HG02571 (cell line): ENCODE measurements around the gene DNAJB11.
"Not testable (repeated sequence)": the region's sequence is repeated elsewhere in the genome, so short reads cannot be mapped to it uniquely, and the experiment has no call there.

ENCODE experiments used
- ATAC-seq: cut with Tn5 transposase; IDR thresholded peaks from one replicate; pipeline ENCODE4 v1.9.1; 2021; ENCODE audit warnings: mild to moderate bottlenecking, moderate library complexity; ENCODE audit not compliant: unreplicated experiment

The DNAJB11 gene

DNA sequence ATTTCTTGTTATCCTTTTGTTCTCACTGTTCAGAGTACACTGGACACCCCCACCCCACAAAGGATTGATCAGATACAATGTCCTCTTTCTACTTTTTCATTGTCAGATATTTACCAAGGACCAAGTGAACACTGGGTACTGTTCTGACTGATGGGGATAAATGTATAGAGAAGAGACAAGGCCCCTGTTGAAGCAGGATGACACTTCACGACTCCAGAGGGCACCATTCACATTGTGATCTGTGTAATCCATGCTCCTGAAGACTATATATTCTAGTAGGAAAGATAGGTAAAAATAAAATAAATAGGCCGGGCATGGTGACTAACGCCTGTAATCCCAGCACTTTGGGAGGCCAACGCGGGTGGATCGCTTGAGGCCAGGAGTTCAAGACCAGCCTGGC, 19.1 kb upstream of the DNAJB11 start:
- no peak for ATAC-seq

DNA sequence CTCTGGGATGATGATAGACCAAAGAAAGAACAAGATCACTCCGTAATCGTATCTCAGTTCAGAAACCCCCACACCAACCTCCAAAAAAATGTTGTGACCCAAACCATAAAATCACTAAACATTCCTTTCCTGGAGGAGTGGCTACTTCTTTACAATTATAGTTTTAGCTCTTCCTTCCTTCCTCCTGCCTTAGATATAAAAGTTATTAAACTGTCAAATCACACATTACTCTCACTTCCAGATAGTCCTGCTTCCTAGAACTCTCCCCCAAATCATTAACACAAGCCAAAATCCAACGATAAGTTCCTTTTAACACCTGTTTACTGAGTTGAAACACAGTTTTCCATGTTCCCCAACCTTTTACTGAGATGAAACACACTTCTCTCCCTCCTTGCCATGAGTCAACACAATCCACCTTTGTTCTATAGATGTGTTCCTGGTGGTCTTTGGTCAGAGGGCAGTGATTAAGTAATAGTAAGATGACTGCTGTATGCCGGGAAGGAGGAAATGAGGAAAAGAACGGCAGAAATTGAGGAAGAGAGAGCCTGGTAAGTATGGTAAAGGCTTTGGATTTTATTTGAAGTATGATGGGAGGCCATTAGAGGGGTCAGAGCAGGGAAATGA, 18.0 kb upstream of the DNAJB11 start:
- ATAC-seq = no peak

GRCh38 chr3:186564586-186564985, 5.9 kb upstream of the DNAJB11 start:
- no peak for ATAC-seq

- ATAC-seq = no peak
Measured at GRCh38 chr3:186566772-186567071, 3.8 kb upstream of the DNAJB11 start.

GRCh38 chr3:186567072-186567921, 3.2 kb upstream of the DNAJB11 start, which contains the start of gene TBCCD1:
TBCCD1 (minus strand) TSS chr3:186567339; CDS start chr3:186564329, 3,010 bp downstream.
- ATAC-seq = peak; percentile 39

- not testable (repeated sequence) for ATAC-seq
Measured at GRCh38 chr3:186569361-186569760, 1.2 kb upstream of the DNAJB11 start.

DNA sequence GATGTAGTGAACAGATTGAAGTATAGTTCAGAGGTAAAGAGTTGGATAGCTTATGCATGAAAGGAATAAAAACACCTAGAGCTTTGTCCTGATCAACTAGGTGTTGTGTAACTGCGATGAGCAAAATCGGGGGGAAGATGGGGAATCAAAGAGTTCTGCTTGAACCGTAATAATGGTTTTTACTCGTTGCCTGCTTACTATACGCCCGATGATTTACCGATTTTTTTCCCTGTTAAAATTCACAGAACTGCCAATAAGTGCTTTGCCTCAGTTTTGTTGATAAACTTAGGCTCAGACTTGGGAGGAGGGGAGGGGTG, 783 bp upstream of the DNAJB11 start:
- ATAC-seq = no peak

- no peak for ATAC-seq
Measured at GRCh38 chr3:186570941-186571643, 572 bp downstream of the DNAJB11 start.

DNA sequence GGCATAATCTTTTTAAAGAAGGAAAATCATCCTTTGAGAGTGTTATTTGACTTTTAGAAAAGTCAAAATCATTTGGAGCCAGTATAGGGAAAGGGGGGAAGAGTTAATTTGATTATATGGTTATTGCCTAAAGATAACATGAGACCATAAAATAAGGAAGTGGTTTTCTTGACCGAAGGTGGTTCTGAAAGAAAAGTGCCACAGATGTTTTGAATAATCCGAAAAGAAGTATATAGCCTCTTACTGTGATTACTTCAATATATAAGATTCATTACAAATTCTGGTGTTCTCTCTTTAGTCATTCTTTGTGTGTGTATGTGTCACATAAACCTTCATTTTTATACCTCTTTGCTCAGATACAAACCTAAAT, 1.1 kb downstream of the DNAJB11 start:
- no peak for ATAC-seq

GRCh38 chr3:186577521-186577920, 7.0 kb downstream of the DNAJB11 start:
- ATAC-seq = no peak

GRCh38 chr3:186580785-186581184, 10.3 kb downstream of the DNAJB11 start:
- ATAC-seq = no peak

DNA sequence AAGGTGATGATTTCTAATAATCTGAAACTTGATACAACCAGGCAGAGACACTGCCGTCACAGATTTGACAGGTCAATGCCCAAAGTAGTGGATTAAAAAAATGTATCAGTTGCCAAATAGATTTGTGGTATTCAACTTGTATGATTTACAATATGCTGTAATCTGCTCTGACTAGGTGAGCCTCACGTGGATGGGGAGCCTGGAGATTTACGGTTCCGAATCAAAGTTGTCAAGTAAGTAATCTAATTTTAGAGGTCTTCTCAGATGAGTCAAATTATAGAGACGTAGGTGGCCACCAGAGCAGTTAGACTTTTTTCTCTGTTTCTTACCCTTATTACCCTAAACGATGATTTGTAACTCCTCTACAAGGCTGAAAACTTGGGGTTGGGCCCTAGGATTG, 12.0 kb downstream of the DNAJB11 start:
- ATAC-seq = no peak

DNA sequence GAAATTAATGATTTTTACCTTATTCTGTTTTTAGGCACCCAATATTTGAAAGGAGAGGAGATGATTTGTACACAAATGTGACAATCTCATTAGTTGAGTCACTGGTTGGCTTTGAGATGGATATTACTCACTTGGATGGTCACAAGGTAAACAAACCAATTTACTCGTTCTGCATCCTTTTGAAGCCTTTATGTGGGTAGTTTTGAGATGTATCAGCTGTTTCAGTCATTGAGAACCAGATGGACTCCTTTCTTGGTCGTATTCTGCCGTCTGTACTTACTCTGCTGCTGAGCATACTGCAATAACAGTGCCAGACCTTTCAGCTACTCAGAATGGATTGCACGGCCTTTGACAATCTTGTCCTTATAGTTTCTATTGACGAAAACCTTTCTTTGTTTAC, 13.3 kb downstream of the DNAJB11 start:
- ATAC-seq = no peak

GRCh38 chr3:186586245-186586644, 15.7 kb downstream of the DNAJB11 start:
- ATAC-seq = not testable (repeated sequence)

DNA sequence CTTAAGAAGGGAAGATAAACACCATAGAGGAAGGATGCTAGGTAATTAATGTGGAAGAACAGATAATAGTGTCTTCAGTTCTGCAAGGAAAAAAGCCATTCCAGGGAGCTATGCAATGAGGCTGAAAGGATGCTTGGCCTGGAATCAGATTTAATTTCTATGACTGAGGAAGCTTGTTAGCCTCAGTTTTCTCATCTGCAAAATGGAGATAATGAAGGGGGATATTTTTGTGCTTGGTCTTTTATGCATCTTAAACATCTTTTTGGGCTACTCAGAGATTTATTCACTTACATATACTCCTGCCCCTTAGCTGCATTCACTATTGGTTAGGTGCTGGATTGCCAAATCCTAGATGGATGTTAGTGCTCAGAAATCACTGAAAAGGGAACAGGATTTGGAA, 16.7 kb downstream of the DNAJB11 start:
- no peak for ATAC-seq

GRCh38 chr3:186588632-186589031, 18.1 kb downstream of the DNAJB11 start:
- ATAC-seq = no peak

GRCh38 chr3:186589121-186589520, 18.6 kb downstream of the DNAJB11 start:
- ATAC-seq = no peak

GRCh38 chr3:186589856-186590579, 19.5 kb downstream of the DNAJB11 start:
- ATAC-seq = no peak

GRCh38 chr3:186590580-186591295, 20.2 kb downstream of the DNAJB11 start:
- no peak for ATAC-seq

- no peak for ATAC-seq
Measured at GRCh38 chr3:186592682-186593081, 22.2 kb downstream of the DNAJB11 start.

- no peak for ATAC-seq
Measured at GRCh38 chr3:186593862-186594261, 23.3 kb downstream of the DNAJB11 start.
